ENCODE data around the gene DENND2C.

DENND2C gene

DNA sequence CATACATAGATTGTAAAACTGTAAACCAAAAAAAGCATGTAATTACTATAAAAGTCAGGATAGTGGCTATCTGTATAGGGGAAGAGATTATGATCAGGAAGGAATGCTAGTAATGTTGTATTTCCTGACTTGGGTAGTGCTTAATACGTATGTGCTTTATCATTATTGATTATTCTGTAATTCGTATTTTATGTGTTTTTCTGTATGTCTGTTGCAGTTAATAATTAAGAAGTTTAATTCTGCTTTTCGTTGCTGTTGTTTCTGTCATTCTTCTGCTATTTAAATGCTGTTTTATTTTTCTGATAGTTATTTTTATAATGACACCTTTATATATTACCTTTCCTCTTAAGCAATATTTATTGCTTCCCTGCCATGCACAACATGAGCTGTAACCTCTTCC is 129.6 kb downstream of the DENND2C start:
- no peak for DNase-seq

DNA sequence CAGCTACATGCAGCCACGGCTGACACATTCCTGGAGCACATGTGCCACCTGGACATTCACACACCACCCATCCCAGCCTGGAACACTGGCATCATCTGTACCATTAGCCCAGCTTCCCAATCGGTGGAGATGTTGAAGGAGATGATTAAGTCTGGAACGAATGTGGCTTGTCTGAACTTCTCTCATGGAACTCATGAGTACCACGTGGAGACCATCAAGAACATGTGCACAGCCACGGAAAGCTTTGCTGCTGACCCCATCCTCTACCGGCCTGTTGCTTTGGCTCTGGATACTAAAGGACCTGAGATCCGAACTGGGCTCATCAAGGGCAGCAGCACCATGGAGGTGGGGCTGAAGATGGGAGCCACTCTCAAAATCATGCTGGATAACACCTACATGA is 133.8 kb downstream of the DENND2C start:
- DNase-seq, result no peak

DNA sequence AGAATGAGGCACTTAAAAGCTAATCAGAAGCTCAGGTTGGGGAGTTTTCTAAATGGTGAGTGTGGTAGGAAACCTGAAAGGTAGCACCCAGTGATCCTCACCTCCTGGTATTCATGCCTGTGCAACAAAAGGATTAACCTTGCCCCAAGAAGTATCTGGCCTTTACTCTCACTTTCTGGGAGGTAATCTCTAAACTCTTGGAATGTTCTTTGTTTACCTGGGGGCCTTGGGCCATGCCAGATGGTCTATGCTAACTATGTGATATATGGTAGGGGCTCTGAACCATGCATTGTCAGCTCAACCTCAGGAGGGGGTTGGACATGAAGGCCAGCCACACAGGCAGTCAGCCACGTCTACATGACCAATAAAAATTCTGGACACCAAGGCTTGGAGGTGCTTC is 134.4 kb downstream of the DENND2C start:
- DNase-seq, result no peak
